ENCODE results near the gene SEC14L5. TPM values are rescaled to one million over a fixed set of nuclear protein-coding genes. Genes with fewer than 3 reads are reported as not detected.

Gene SEC14L5
- total RNA-seq, 1 donor, result under 0.01 TPM

DNA sequence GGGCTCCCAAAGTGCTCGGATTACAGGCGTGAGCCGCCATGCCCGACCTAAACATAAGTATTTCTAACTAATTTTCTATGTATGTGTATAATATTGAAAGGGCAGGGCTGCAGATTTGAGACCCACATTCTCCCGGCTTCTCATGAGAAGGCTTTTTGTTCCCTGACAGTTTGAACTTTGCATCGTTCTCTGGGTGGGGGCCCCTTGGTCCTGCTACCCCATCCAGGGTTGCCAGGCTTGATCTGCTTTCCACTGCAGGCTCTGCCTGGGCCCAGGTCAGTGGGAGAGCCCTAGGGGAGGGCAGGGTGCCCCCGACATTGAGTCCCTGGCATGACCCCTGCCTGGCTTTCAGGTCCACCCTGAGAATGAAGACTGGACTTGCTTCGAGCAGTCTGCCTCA lies 32.3 kb downstream of the SEC14L5 start:
- no peak for DNase-seq (ENCODE audit: low read depth)
- TF ChIP-seq CTCF (IDR thresholded peaks at IDR 0.05; ENCODE audit: insufficient read depth, low read depth, low read length), result no peak
- H3K4me3 ChIP-seq (ENCODE audit: low read depth, low read length), result no peak overlapping the region

GRCh38 chr16:4991754-4992153 lies 33.6 kb downstream of the SEC14L5 start:
- TF ChIP-seq CTCF (IDR thresholded peaks at IDR 0.05; ENCODE audit: insufficient read depth, low read depth, low read length), result no peak
- no peak for DNase-seq (ENCODE audit: low read depth)
- H3K4me3 ChIP-seq (ENCODE audit: low read depth, low read length), result no peak overlapping the region

DNA sequence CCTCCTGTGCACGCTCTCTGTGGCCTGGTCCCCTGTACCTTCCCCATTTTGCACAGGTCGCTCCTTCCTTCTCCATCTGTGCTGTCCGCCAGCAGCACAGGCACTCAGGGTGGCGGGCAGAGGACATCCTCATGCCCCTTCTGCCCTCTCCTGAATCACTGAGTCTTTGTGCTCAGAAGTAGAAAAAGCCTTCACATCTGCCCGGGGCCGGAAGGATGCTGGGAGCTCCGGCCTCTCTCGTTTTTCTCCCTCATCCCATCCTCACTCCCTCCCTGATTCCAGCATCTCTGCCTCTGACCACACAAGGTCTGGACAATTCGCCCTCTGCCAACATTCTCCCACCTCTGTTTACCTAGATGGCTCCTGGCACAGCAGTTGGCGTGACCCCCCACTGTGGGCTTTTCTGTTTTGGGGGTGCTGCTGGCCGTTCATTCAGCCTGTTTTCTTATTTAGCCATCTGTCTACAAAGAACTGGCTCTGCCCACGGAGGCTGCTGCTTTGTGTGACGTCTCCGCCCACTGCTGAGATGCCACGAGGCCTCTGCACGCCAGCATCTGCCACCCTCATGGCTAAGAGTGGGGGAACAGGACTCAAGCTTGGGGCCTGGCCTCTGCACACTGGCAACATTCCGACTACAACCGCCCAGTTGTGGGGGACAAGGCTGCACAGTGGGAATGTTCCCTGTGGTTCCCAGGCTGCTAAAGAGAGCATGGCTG lies 36.7 kb downstream of the SEC14L5 start:
- DNase-seq (ENCODE audit: low read depth), result no peak
- no peak overlapping the region for H3K4me3 ChIP-seq (ENCODE audit: low read depth, low read length)
- TF ChIP-seq CTCF (IDR thresholded peaks at IDR 0.05; ENCODE audit: insufficient read depth, low read depth, low read length), result no peak

DNA sequence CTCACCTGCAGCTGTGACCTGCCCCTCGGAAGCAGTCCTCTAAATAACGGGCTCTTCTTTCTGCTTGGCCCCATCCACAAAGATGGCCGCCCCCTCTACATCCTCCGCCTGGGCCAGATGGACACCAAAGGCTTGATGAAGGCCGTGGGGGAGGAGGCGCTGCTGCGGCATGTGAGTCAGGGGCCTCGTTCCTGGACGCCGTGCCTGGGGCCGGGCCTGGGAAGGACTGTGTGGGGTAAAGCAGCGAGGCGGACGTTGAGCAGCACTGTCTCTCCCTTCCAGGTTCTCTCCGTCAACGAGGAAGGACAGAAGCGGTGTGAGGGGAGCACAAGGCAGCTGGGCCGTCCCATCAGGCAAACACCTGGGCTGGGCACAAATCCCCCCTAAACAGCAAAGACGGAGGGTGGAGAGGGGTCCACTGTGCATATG lies 42.5 kb downstream of the SEC14L5 start:
- no peak for DNase-seq (ENCODE audit: low read depth)
- no peak for TF ChIP-seq CTCF (IDR thresholded peaks at IDR 0.05; ENCODE audit: insufficient read depth, low read depth, low read length)
- no peak overlapping the region for H3K4me3 ChIP-seq (ENCODE audit: low read depth, low read length)

DNA sequence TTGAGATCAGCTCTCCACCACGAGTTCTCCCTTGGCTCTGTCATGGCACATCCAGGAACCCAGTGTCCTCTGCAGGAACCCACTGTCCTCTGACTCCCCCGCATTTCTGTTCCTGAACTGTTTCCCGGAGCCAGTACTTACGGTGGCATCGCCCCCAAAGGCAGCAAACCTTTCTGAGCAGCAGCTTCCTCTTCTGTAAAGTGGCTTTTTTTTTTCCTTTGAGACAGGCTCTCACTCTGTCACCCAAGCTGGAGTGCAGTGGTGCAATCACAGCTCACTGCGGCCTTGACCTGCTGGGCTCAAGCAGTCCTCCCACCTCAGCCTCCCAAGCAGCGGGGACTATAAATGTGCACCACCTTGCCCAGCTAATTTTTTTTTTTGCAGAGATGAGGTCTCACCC lies 43.4 kb downstream of the SEC14L5 start:
- H3K4me3 ChIP-seq (ENCODE audit: low read depth, low read length), result no peak overlapping the region
- no peak for TF ChIP-seq CTCF (IDR thresholded peaks at IDR 0.05; ENCODE audit: insufficient read depth, low read depth, low read length)
- no peak for DNase-seq (ENCODE audit: low read depth)

DNA sequence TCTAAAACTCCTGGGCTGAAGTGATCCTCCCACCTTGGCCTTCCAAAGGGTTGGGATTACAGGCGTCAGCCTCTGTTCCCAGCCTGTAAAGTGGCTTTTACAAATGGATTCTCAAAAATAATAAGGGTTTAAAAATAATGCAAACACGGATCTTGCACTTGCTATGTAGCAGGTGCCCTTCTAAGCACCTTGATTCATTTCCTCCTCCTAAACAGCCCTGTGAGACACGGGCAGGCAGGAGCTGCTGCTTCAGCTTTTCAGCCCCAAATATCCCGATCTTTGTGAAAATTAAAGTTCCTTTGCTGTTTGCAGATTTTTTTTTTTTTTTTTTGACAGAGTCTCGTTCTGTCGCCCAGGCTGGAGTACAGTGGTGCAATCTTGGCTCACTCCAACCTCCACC lies 43.9 kb downstream of the SEC14L5 start:
- H3K4me3 ChIP-seq (ENCODE audit: low read depth, low read length), result no peak overlapping the region
- TF ChIP-seq CTCF (IDR thresholded peaks at IDR 0.05; ENCODE audit: insufficient read depth, low read depth, low read length), result no peak
- DNase-seq (ENCODE audit: low read depth), result no peak

GRCh38 chr16:5002699-5003143 lies 44.6 kb downstream of the SEC14L5 start:
- H3K4me3 ChIP-seq (ENCODE audit: low read depth, low read length), result no peak overlapping the region
- no peak for TF ChIP-seq CTCF (IDR thresholded peaks at IDR 0.05; ENCODE audit: insufficient read depth, low read depth, low read length)
- DNase-seq (ENCODE audit: low read depth), result no peak

Data from fibroblast of villous mesenchyme (primary cell).